GM12878 (cell line): ENCODE data around the gene PPP2R1A. TPM values are rescaled to one million over a fixed set of nuclear protein-coding genes. Genes with fewer than 3 reads are reported as not detected.

ENCODE experiments used
- CBX3 ChIP-seq: fragments of 200-600 bp; sonication (generic); IDR thresholded peaks from 2 replicates; pipeline ENCODE4 v1.6.1; 2016; ENCODE audit warnings: low read depth, borderline replicate concordance
- CEBPB ChIP-seq, 2 experiments: fragments of 150-350 bp in 1 of 2; IDR thresholded peaks; 2 replicates each; pipeline ENCODE4 v1.6.1; 2012 to 2014; ENCODE audit warnings: low read depth in 2 of 2, low read length in 2 of 2, borderline replicate concordance in 1 of 2, inconsistent platforms in 1 of 2
- CHD2 ChIP-seq: IDR thresholded peaks from 2 replicates; pipeline ENCODE4 v1.6.1; 2011; ENCODE audit warnings: low read depth, low read length, improper control_type of control experiment, borderline replicate concordance
- GABPA ChIP-seq: IDR thresholded peaks from 2 replicates; pipeline ENCODE4 v1.6.1; 2014; ENCODE audit warnings: antibody characterized with exemption, low read depth, mild to moderate bottlenecking, inconsistent platforms
- HDAC6 ChIP-seq: fragments of 200-600 bp; sonication (generic); IDR thresholded peaks from one replicate; pipeline ENCODE4 v1.8.0; 2017; ENCODE audit warnings: antibody characterized with exemption; ENCODE audit not compliant: unreplicated experiment
- HDGF ChIP-seq: fragments of 450-650 bp; IDR thresholded peaks from 2 replicates; pipeline ENCODE4 v1.6.1; 2016; ENCODE audit warnings: antibody characterized with exemption
- NR2C2 ChIP-seq: IDR thresholded peaks from 2 replicates; pipeline ENCODE4 v1.6.1; 2011; ENCODE audit warnings: borderline replicate concordance, low read depth; ENCODE audit not compliant: control insufficient read depth, insufficient read length
- POLR2AphosphoS5 ChIP-seq: IDR thresholded peaks from 2 replicates; pipeline ENCODE4 v1.6.1; 2011; ENCODE audit warnings: mild to moderate bottlenecking, low read length, inconsistent platforms
- SIN3A ChIP-seq: IDR thresholded peaks from 2 replicates; pipeline ENCODE4 v1.6.1; 2012; ENCODE audit warnings: low read depth, low read length, improper control_type of control experiment
- SREBF1 ChIP-seq: IDR thresholded peaks from 2 replicates; pipeline ENCODE4 v1.6.1; 2012; ENCODE audit warnings: mild to moderate bottlenecking, low read length
- ZNF384 ChIP-seq: IDR thresholded peaks from 2 replicates; pipeline ENCODE4 v1.6.1; 2012; ENCODE audit warnings: low read depth, mild to moderate bottlenecking, low read length, improper control_type of control experiment, borderline replicate concordance
- polyA plus RNA-seq, 11 experiments: library from polyadenylated mRNA; depleted of rRNA in 4 of 11; unstranded in 6 of 11; stranded (reverse) in 5 of 11; fragments of >200 nt; fragmentation: Nextera tagmentation in 4 of 11; fragmentation: Illumina TruSeq in 1 of 11; extraction: Ambion mirVana in 4 of 11; extraction: Trizol in 1 of 11; gene quantifications; 1 replicate in 1 of 11; 2 replicates in 10 of 11; pipeline versions ENCODE4 v1.2.1 to v1.2.3, GENCODE V29; 2011 to 2016; ENCODE audit warnings: inconsistent platforms in 2 of 11, missing spikeins in 2 of 11, low read depth in 1 of 11
- total RNA-seq, 4 experiments: library from RNA; depleted of rRNA in 3 of 4; stranded (reverse); fragments of >200 nt in 3 of 4; fragmentation: Illumina TruSeq in 1 of 4; extraction: Trizol in 1 of 4; gene quantifications; 2 replicates each; pipeline versions ENCODE4 v1.2.1 to v1.2.3, GENCODE V29; 2013 to 2021
- TF ChIP-seq, protein P1 (sequence below): fragments of 450-650 bp; IDR thresholded peaks from 2 replicates; pipeline ENCODE4 v1.6.1; 2017; ENCODE audit warnings: antibody characterized with exemption, mild to moderate bottlenecking, moderate library complexity
- TF ChIP-seq, protein P2 (sequence below), 3 experiments: IDR thresholded peaks in 2 of 3; conservative IDR thresholded peaks in 1 of 3; 2 replicates each; pipeline ENCODE4 v1.5.1; 2011; ENCODE audit warnings: low read depth in 3 of 3, low read length in 3 of 3, mild to moderate bottlenecking in 3 of 3, control low read depth in 2 of 3, moderate library complexity in 2 of 3, inconsistent platforms in 1 of 3, mixed read lengths in 1 of 3; ENCODE audit not compliant: control insufficient read depth in 2 of 3, insufficient read depth in 1 of 3; ENCODE audit errors: extremely low read depth in 1 of 3
- TF ChIP-seq, protein P3 (sequence below): IDR thresholded peaks from 2 replicates; pipeline ENCODE4 v1.6.1; 2011; ENCODE audit warnings: low read depth, mild to moderate bottlenecking, low read length, moderate library complexity, borderline replicate concordance; ENCODE audit errors: extremely low read depth
- TF ChIP-seq, protein P4 (sequence below): fragments of 450-650 bp; IDR thresholded peaks from 2 replicates; pipeline ENCODE4 v1.6.1; 2018; ENCODE audit warnings: mild to moderate bottlenecking, low read depth, moderate library complexity; ENCODE audit not compliant: partially characterized antibody
- TF ChIP-seq, protein P5 (sequence below): IDR thresholded peaks from 2 replicates; pipeline ENCODE4 v1.6.1; 2012; ENCODE audit warnings: low read depth, low read length, improper control_type of control experiment
- TF ChIP-seq, protein P6 (sequence below): fragments of 450-650 bp; conservative IDR thresholded peaks from 2 replicates; pipeline ENCODE4 v1.6.1; 2017; ENCODE audit warnings: mild to moderate bottlenecking, moderate library complexity

PPP2R1A gene
- total and polyA plus RNA-seq, 10 of the 15 experiments (the other 5 are each of a cell fraction or from before 2014, with no cell fraction given) = 16.0 to 359 (median 140) TPM

DNA sequence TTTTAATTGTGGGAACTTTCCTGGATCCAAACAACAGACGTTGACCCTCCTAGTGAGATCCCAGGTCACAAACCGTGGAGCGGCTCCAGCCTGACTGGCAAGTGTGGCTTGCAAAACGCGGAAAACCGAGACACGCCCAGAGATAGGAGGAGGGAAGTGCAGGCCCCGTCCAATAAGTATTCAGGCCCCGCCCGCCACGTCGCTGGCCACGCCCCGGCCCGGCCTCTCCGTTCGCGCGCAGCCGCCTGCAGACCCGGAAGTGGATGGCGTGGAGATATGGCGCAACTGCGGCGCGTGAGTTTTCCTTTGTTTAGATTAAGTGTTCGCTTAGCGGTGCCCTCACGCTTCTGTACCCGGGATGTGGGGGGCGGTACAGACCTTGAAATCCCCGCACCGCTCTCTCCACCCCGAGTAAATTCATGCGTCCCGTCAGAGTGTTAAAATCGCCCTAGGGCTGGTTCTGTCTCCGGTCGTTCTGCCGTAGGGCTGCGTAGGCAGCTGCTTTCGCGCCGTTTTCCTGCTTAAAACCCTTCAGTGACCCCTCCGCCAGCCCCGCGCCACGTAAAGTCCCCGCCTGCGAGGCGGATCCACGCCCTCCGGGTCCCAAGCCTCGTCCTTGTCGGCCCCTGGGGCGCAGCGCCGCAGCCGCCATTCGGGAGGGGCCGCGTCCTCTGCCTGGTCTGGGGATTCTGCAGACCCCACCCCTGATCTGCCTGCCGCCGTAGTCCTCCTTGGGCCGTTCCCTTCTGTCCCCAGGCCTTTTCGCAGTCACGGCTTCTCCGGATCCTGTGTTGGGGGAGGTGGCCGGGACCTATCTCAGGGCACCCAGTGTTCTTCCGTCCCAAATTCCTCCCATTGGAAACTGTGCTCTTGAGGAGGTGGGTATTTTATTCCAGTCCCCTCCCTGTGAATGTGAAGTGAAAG is 79.7 kb downstream of the PPP2R1A start, which contains the start of gene ZNF766 (continued):
- TF ChIP-seq, protein P1, sequence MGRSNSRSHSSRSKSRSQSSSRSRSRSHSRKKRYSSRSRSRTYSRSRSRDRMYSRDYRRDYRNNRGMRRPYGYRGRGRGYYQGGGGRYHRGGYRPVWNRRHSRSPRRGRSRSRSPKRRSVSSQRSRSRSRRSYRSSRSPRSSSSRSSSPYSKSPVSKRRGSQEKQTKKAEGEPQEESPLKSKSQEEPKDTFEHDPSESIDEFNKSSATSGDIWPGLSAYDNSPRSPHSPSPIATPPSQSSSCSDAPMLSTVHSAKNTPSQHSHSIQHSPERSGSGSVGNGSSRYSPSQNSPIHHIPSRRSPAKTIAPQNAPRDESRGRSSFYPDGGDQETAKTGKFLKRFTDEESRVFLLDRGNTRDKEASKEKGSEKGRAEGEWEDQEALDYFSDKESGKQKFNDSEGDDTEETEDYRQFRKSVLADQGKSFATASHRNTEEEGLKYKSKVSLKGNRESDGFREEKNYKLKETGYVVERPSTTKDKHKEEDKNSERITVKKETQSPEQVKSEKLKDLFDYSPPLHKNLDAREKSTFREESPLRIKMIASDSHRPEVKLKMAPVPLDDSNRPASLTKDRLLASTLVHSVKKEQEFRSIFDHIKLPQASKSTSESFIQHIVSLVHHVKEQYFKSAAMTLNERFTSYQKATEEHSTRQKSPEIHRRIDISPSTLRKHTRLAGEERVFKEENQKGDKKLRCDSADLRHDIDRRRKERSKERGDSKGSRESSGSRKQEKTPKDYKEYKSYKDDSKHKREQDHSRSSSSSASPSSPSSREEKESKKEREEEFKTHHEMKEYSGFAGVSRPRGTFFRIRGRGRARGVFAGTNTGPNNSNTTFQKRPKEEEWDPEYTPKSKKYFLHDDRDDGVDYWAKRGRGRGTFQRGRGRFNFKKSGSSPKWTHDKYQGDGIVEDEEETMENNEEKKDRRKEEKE = no peak
- TF ChIP-seq HDAC6 (no peak), CBX3 (no peak), SREBF1 (no peak), CHD2 (peak; percentile 33; the same call in 1 of the 2 replicates), NR2C2 (no peak), HDGF (no peak), ZNF384 (no peak), CEBPB (IDR thresholded peaks at IDR 0.05; ENCODE audit: borderline replicate concordance in 1 of 2, low read depth in 2 of 2, low read length in 2 of 2) (peak in 1 of 2 experiments; percentile 78; a peak in 2 of 4 replicates), GABPA (no peak), SIN3A (peak; percentile 93), POLR2AphosphoS5 (peak; percentile 96)
- TF ChIP-seq, protein P2, sequence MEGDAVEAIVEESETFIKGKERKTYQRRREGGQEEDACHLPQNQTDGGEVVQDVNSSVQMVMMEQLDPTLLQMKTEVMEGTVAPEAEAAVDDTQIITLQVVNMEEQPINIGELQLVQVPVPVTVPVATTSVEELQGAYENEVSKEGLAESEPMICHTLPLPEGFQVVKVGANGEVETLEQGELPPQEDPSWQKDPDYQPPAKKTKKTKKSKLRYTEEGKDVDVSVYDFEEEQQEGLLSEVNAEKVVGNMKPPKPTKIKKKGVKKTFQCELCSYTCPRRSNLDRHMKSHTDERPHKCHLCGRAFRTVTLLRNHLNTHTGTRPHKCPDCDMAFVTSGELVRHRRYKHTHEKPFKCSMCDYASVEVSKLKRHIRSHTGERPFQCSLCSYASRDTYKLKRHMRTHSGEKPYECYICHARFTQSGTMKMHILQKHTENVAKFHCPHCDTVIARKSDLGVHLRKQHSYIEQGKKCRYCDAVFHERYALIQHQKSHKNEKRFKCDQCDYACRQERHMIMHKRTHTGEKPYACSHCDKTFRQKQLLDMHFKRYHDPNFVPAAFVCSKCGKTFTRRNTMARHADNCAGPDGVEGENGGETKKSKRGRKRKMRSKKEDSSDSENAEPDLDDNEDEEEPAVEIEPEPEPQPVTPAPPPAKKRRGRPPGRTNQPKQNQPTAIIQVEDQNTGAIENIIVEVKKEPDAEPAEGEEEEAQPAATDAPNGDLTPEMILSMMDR (IDR thresholded peaks at IDR 0.05 in 2 of 3, conservative IDR thresholded peaks at IDR 0.05 in 1 of 3; ENCODE audit: control insufficient read depth in 2 of 3, extremely low read depth in 1 of 3, insufficient read depth in 1 of 3, low read depth in 3 of 3, low read length in 3 of 3) = no peak
- TF ChIP-seq, protein P3, sequence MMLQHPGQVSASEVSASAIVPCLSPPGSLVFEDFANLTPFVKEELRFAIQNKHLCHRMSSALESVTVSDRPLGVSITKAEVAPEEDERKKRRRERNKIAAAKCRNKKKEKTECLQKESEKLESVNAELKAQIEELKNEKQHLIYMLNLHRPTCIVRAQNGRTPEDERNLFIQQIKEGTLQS = no peak
- TF ChIP-seq, protein P4, sequence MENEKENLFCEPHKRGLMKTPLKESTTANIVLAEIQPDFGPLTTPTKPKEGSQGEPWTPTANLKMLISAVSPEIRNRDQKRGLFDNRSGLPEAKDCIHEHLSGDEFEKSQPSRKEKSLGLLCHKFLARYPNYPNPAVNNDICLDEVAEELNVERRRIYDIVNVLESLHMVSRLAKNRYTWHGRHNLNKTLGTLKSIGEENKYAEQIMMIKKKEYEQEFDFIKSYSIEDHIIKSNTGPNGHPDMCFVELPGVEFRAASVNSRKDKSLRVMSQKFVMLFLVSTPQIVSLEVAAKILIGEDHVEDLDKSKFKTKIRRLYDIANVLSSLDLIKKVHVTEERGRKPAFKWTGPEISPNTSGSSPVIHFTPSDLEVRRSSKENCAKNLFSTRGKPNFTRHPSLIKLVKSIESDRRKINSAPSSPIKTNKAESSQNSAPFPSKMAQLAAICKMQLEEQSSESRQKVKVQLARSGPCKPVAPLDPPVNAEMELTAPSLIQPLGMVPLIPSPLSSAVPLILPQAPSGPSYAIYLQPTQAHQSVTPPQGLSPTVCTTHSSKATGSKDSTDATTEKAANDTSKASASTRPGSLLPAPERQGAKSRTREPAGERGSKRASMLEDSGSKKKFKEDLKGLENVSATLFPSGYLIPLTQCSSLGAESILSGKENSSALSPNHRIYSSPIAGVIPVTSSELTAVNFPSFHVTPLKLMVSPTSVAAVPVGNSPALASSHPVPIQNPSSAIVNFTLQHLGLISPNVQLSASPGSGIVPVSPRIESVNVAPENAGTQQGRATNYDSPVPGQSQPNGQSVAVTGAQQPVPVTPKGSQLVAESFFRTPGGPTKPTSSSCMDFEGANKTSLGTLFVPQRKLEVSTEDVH = peak; percentile 76
- TF ChIP-seq, protein P5, sequence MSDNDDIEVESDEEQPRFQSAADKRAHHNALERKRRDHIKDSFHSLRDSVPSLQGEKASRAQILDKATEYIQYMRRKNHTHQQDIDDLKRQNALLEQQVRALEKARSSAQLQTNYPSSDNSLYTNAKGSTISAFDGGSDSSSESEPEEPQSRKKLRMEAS = peak; percentile 68; the same call in 1 of the 2 replicates
- TF ChIP-seq, protein P6, sequence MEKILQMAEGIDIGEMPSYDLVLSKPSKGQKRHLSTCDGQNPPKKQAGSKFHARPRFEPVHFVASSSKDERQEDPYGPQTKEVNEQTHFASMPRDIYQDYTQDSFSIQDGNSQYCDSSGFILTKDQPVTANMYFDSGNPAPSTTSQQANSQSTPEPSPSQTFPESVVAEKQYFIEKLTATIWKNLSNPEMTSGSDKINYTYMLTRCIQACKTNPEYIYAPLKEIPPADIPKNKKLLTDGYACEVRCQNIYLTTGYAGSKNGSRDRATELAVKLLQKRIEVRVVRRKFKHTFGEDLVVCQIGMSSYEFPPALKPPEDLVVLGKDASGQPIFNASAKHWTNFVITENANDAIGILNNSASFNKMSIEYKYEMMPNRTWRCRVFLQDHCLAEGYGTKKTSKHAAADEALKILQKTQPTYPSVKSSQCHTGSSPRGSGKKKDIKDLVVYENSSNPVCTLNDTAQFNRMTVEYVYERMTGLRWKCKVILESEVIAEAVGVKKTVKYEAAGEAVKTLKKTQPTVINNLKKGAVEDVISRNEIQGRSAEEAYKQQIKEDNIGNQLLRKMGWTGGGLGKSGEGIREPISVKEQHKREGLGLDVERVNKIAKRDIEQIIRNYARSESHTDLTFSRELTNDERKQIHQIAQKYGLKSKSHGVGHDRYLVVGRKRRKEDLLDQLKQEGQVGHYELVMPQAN = peak; percentile 92
